ENCODE results near the gene GLIPR2.

GLIPR2 gene

GRCh38 chr9:36148311-36149051 is 11.9 kb downstream of the GLIPR2 start:
- WGBS, 2 donors (ENCODE audit: extremely low coverage in 2 of 2, insufficient read length in 2 of 2, insufficient replicate concordance in 1 of 2) = no CpG with 5 or more reads among the region's 14 CpGs
- Histone ChIP-seq H4K8ac (ENCODE audit: low read depth, low read length) (no peak overlapping the region), H3K27me3 (ENCODE audit: control insufficient read depth in 3 of 3, insufficient read depth in 3 of 3, low read depth in 1 of 3, low read length in 3 of 3) (no peaks in the 10 kb centered on the region), H3K14ac (ENCODE audit: low read length) (no peak overlapping the region), H3K9ac (ENCODE audit: low read depth, low read length, poor library complexity) (no peak overlapping the region), H2AFZ (ENCODE audit: low read length) (no peak overlapping the region), H3K4me3 (ENCODE audit: low read length in 2 of 2) (no peak overlapping the region), H3K36me3 (replicated peaks in 1 of 2; ENCODE audit: control insufficient read depth in 2 of 2, insufficient read depth in 2 of 2, low read length in 2 of 2) (peaks cover 8 to 11% of the 10 kb centered on the region in 2 donors), H3K79me1 (ENCODE audit: low read depth, low read length) (no peaks in the 10 kb centered on the region), H3K23ac (ENCODE audit: low read depth, low read length, poor library complexity) (no peak overlapping the region), H3K4me1 (ENCODE audit: control insufficient read depth in 2 of 2, insufficient read depth in 1 of 2, low read depth in 1 of 2, low read length in 2 of 2) (peaks cover 0 to 2% of the 10 kb centered on the region in 2 donors), H3K18ac (ENCODE audit: low read length) (peak overlapping the region; percentile 11), H3K27ac (replicated peaks; ENCODE audit: low read length) (no peak overlapping the region), H2BK12ac (ENCODE audit: low read length) (no peak overlapping the region), H2BK5ac (ENCODE audit: low read length) (no peak overlapping the region), H3K9me3 (replicated peaks in 1 of 2; ENCODE audit: control insufficient read depth in 2 of 2, insufficient read depth in 1 of 2, low read depth in 1 of 2, low read length in 2 of 2) (peaks cover 6 to 8% of the 10 kb centered on the region in 2 donors), H2BK120ac (ENCODE audit: low read depth, low read length) (no peak overlapping the region), H3K4ac (ENCODE audit: low read length) (no peak overlapping the region), H3K4me2 (ENCODE audit: insufficient read depth, low read length, poor library complexity, severe bottlenecking) (no peak overlapping the region), H2BK15ac (ENCODE audit: low read length) (no peak overlapping the region), H4K91ac (ENCODE audit: low read depth, low read length, poor library complexity) (no peak overlapping the region), H2AK5ac (ENCODE audit: low read depth, low read length) (no peak overlapping the region)
- DNase-seq (ENCODE audit: low spot score) = no peak

DNA sequence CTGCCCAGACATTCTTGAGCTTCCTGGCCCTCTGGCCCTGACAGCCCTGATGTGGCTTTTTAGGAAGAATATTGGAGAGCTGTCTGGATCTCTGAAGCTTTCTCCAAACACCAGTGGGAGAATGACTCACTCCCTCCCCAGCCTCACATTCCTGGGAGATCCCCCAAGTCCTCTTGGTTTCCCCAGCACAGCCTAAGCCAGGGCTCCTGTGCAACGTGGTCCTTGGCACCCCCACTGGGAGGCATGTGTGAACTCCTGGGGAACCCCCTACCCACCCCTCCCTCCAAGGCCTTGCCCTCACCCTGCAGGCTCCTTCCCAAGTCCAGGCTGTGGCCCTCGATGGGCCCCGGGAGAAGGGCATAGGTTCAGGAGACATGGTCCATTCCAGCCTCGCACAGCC is 12.7 kb downstream of the GLIPR2 start:
- H3K9me3 ChIP-seq (replicated peaks in 1 of 2; ENCODE audit: control insufficient read depth in 2 of 2, insufficient read depth in 1 of 2, low read depth in 1 of 2, low read length in 2 of 2) = peaks cover 6 to 8% of the 10 kb centered on the region in 2 donors
- no peak overlapping the region for H3K4ac ChIP-seq (ENCODE audit: low read length)
- H2BK120ac ChIP-seq (ENCODE audit: low read depth, low read length) = no peak overlapping the region
- no peak overlapping the region for H3K23ac ChIP-seq (ENCODE audit: low read depth, low read length, poor library complexity)
- no peak overlapping the region for H2AK5ac ChIP-seq (ENCODE audit: low read depth, low read length)
- no peak overlapping the region for H3K9ac ChIP-seq (ENCODE audit: low read depth, low read length, poor library complexity)
- H4K8ac ChIP-seq (ENCODE audit: low read depth, low read length) = no peak overlapping the region
- no peaks in the 10 kb centered on the region for H3K27me3 ChIP-seq (ENCODE audit: control insufficient read depth in 3 of 3, insufficient read depth in 3 of 3, low read depth in 1 of 3, low read length in 3 of 3)
- no peak overlapping the region for H2AFZ ChIP-seq (ENCODE audit: low read length)
- no peak overlapping the region for H3K27ac ChIP-seq (replicated peaks; ENCODE audit: low read length)
- H3K79me1 ChIP-seq (ENCODE audit: low read depth, low read length) = no peaks in the 10 kb centered on the region
- H2BK15ac ChIP-seq (ENCODE audit: low read length) = no peak overlapping the region
- no peak overlapping the region for H3K4me2 ChIP-seq (ENCODE audit: insufficient read depth, low read length, poor library complexity, severe bottlenecking)
- H2BK12ac ChIP-seq (ENCODE audit: low read length) = no peak overlapping the region
- H2BK5ac ChIP-seq (ENCODE audit: low read length) = no peak overlapping the region
- no peak overlapping the region for H3K14ac ChIP-seq (ENCODE audit: low read length)
- no peak overlapping the region for H4K91ac ChIP-seq (ENCODE audit: low read depth, low read length, poor library complexity)
- H3K4me3 ChIP-seq (ENCODE audit: low read length in 2 of 2) = no peak overlapping the region
- no peak overlapping the region for H3K18ac ChIP-seq (ENCODE audit: low read length)
- H3K36me3 ChIP-seq (replicated peaks in 1 of 2; ENCODE audit: control insufficient read depth in 2 of 2, insufficient read depth in 2 of 2, low read length in 2 of 2) = peaks cover 3 to 9% of the 10 kb centered on the region in 2 donors
- DNase-seq (ENCODE audit: low spot score) = no peak
- peaks cover 1 to 3% of the 10 kb centered on the region in 2 donors for H3K4me1 ChIP-seq (ENCODE audit: control insufficient read depth in 2 of 2, insufficient read depth in 1 of 2, low read depth in 1 of 2, low read length in 2 of 2)
- WGBS, 2 donors (ENCODE audit: extremely low coverage in 2 of 2, insufficient read length in 2 of 2, insufficient replicate concordance in 1 of 2) = no CpG with 5 or more reads among the region's 4 CpGs

GRCh38 chr9:36150574-36151315 is 14.2 kb downstream of the GLIPR2 start:
- H2BK5ac ChIP-seq (ENCODE audit: low read length) = no peak overlapping the region
- no peaks in the 10 kb centered on the region for H3K79me1 ChIP-seq (ENCODE audit: low read depth, low read length)
- H4K8ac ChIP-seq (ENCODE audit: low read depth, low read length) = no peak overlapping the region
- H4K91ac ChIP-seq (ENCODE audit: low read depth, low read length, poor library complexity) = no peak overlapping the region
- no peak overlapping the region for H3K4me3 ChIP-seq (ENCODE audit: low read length in 2 of 2)
- H2BK120ac ChIP-seq (ENCODE audit: low read depth, low read length) = no peak overlapping the region
- H3K4ac ChIP-seq (ENCODE audit: low read length) = no peak overlapping the region
- H3K4me2 ChIP-seq (ENCODE audit: insufficient read depth, low read length, poor library complexity, severe bottlenecking) = no peak overlapping the region
- no peaks in the 10 kb centered on the region for H3K27me3 ChIP-seq (ENCODE audit: control insufficient read depth in 3 of 3, insufficient read depth in 3 of 3, low read depth in 1 of 3, low read length in 3 of 3)
- no peak overlapping the region for H3K27ac ChIP-seq (replicated peaks; ENCODE audit: low read length)
- no peak overlapping the region for H2AFZ ChIP-seq (ENCODE audit: low read length)
- H2BK12ac ChIP-seq (ENCODE audit: low read length) = no peak overlapping the region
- H2BK15ac ChIP-seq (ENCODE audit: low read length) = no peak overlapping the region
- H3K9ac ChIP-seq (ENCODE audit: low read depth, low read length, poor library complexity) = no peak overlapping the region
- H3K23ac ChIP-seq (ENCODE audit: low read depth, low read length, poor library complexity) = no peak overlapping the region
- H2AK5ac ChIP-seq (ENCODE audit: low read depth, low read length) = no peak overlapping the region
- WGBS, 2 donors (ENCODE audit: extremely low coverage in 2 of 2, insufficient read length in 2 of 2, insufficient replicate concordance in 1 of 2) = no CpG with 5 or more reads among the region's 4 CpGs
- no peak for DNase-seq (ENCODE audit: low spot score)
- no peak overlapping the region for H3K18ac ChIP-seq (ENCODE audit: low read length)
- H3K9me3 ChIP-seq (replicated peaks in 1 of 2; ENCODE audit: control insufficient read depth in 2 of 2, insufficient read depth in 1 of 2, low read depth in 1 of 2, low read length in 2 of 2) = peaks cover 1 to 4% of the 10 kb centered on the region in 2 donors
- H3K14ac ChIP-seq (ENCODE audit: low read length) = no peak overlapping the region
- peaks cover 3 to 5% of the 10 kb centered on the region in 2 donors for H3K36me3 ChIP-seq (replicated peaks in 1 of 2; ENCODE audit: control insufficient read depth in 2 of 2, insufficient read depth in 2 of 2, low read length in 2 of 2)
- H3K4me1 ChIP-seq (ENCODE audit: control insufficient read depth in 2 of 2, insufficient read depth in 1 of 2, low read depth in 1 of 2, low read length in 2 of 2) = peaks cover 8 to 9% of the 10 kb centered on the region in 2 donors
